GM12864 (cell line): Measurements from ENCODE around the gene PC.

Experiments
- DNase-seq: peaks from one replicate; pipeline ENCODE4 v3.0.0-alpha.2; 2011; ENCODE audit warnings: low read depth
- H3K4me3 ChIP-seq: 2 replicates; pipeline ENCODE4 v1.5.1; 2011; ENCODE audit warnings: mild to moderate bottlenecking, low read depth, low read length, control low read depth
- CTCF ChIP-seq: IDR thresholded peaks from 2 replicates; pipeline ENCODE4 v1.5.1; 2011; ENCODE audit warnings: low read depth, mild to moderate bottlenecking, moderate library complexity, low read length, control low read depth, inconsistent platforms; ENCODE audit errors: missing control alignments

PC gene

GRCh38 chr11:66953081-66953833 is 4.9 kb downstream of the PC start:
- no peak for DNase-seq
- no peak overlapping the region for H3K4me3 ChIP-seq
- TF ChIP-seq CTCF = no peak

GRCh38 chr11:66951927-66952337 is 6.3 kb downstream of the PC start:
- no peak overlapping the region for H3K4me3 ChIP-seq
- no peak for DNase-seq
- no peak for TF ChIP-seq CTCF

GRCh38 chr11:66951135-66951534 is 7.0 kb downstream of the PC start:
- no peak for DNase-seq
- TF ChIP-seq CTCF = no peak
- H3K4me3 ChIP-seq = no peak overlapping the region

GRCh38 chr11:66950112-66950535 is 8.1 kb downstream of the PC start:
- no peak for DNase-seq
- H3K4me3 ChIP-seq = no peak overlapping the region
- TF ChIP-seq CTCF = no peak

GRCh38 chr11:66938582-66939135 is 19.5 kb downstream of the PC start:
- no peak for TF ChIP-seq CTCF
- no peak for DNase-seq
- H3K4me3 ChIP-seq = no peak overlapping the region

- no peak for DNase-seq
- TF ChIP-seq CTCF = no peak
- H3K4me3 ChIP-seq = no peak overlapping the region
Measured at GRCh38 chr11:66937193-66937733, 20.9 kb downstream of the PC start.
